GM19395 (cell line): ENCODE results near the gene ABCB6.
"Not testable (repeated sequence)": the region's sequence is repeated elsewhere in the genome, so short reads cannot be mapped to it uniquely, and the experiment has no call there.

ENCODE experiments used
- ATAC-seq: cut with Tn5 transposase; IDR thresholded peaks from one replicate; pipeline ENCODE4 v1.9.1; 2021; ENCODE audit warnings: mild to moderate bottlenecking, moderate library complexity; ENCODE audit not compliant: unreplicated experiment

The ABCB6 gene

DNA sequence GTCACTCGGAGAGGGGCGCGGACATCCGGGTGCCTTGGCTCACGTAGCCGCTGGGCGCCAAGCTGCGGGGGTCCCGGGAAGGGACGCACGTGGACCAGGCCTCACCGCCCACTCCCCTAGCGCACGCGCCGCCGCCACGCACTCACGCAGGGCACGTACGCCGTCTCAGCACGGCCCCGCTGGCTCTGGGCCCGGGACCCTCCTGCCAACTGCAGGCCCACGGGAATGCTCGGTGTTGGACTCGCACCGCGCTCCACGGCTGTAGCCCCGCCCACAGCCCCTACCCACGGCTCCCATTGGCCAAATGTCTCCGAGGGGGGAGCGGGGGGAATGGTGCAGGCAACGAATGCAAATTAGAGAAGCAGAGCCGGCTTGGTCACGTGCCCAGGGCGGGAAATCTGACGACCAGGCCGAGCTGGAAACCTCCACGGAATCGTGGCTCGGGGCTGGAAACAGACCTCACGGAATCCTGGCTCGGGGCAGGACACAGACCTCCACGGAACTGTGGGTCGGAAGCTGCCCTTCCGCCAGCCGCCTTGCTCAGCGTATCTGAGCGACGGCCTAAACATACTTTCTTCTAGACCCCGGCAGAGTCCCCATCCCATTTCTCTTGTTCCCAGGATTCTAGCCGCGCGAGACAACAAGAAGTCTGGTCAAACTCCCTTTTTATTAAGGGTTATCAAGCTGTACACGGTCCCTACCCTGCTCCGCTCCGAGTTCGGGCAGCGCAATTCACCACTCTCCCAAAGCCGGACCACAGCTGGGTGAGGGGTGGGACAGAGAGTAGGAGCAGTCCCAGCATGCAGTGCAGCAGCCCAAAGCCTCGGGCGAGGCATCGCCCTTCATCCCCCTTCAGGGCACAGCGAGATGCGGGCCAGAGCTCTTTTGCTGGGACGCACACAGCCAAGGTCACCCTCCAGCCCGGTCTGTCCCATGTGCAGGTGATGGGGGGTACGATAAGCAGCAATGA, at the start of gene ABCB6:
TSS of gene ABCB6 (minus strand) at position 227 of the 970 bp plus-strand sequence. CDS start 285 bp downstream, outside the sequence.
- peak; percentile 73 for ATAC-seq

DNA sequence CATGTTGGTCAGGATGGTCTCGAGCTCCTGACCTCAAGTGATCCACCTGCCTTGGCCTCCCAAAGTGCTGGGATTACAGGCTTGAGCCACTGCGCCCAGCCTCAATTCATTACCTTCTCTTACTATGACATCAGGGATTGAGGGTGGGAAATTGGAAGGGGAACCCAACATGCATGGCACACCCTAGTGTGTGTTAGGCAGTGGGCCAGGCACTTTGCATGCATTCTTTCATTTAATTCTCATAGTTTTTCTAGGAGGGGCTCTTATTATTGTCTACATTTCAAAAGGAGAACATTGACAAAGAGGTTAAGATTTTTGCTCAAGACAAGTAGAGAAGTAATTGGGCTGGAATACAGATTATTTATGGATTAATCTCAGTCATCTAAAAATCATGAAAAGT, 49.5 kb upstream of the ABCB6 start:
- no peak for ATAC-seq

GRCh38 chr2:219266886-219267285, 48.1 kb upstream of the ABCB6 start:
- ATAC-seq, result no peak

DNA sequence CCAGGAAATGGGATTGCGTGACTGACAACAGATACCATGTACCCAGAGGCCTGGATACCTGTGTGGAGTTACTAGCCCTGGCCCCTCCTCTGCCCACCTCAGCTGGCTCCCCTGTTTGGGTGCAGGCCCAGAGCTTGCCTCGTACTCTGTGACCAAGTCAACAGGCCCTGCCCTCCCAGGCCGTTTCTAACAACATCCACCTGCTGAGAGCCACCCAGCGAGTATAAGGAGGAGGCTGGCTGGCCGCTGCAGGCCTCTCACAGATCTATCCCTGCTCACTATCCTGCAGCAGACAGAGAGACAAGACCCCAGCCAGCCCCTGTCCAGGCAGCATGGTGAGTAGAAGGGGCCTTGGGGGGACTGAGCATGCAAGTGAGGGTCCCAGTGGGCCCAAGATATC, 47.5 kb upstream of the ABCB6 start:
- ATAC-seq, result no peak

- no peak for ATAC-seq
These were observed 42.5 kb upstream of the ABCB6 start for GRCh38 chr2:219261024-219261855.

GRCh38 chr2:219258942-219259341, 40.2 kb upstream of the ABCB6 start:
- not testable (repeated sequence) for ATAC-seq

DNA sequence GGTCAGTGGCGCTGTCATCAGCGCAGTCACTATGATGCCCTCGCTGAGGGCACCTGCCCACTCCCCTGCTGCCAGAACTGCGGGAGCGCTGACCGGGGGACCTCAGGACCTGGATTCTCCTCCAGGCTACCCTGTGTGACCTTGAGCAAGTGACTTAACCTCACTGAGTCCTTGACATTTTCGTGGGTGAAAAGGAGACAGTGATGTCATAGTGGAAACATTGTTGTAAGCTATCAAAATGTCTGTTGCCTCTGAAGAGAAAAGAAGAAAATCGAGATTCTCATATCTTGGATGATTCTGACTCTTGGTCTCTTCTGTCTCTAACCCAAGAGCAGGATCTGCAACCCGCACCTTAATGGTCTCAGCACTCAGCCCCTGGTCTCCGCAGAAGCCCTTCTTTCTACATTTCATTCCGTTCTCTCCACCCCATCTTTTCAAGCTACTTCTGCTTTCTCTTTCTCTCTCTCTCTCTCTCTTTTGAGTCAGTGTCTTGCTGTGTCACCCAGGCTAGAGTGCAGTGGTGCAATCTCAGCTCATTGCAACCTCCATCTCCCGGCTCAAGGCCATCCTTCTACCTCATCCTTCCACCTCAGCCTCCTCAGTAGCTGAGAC, 35.9 kb upstream of the ABCB6 start:
- ATAC-seq, result peak; percentile 35

GRCh38 chr2:219253753-219254589, 35.2 kb upstream of the ABCB6 start, which contains the start of gene TUBA4A:
TSS of gene TUBA4A (minus strand) at chr2:219253918. CDS start at chr2:219253858, 60 bp downstream.
- peak; percentile 50 for ATAC-seq

GRCh38 chr2:219252900-219253752, 34.4 kb upstream of the ABCB6 start, which contains the start of gene TUBA4B:
TSS of gene TUBA4B (plus strand) at chr2:219253243. CDS start at chr2:219253408, 165 bp downstream.
- ATAC-seq, result peak; percentile 23

DNA sequence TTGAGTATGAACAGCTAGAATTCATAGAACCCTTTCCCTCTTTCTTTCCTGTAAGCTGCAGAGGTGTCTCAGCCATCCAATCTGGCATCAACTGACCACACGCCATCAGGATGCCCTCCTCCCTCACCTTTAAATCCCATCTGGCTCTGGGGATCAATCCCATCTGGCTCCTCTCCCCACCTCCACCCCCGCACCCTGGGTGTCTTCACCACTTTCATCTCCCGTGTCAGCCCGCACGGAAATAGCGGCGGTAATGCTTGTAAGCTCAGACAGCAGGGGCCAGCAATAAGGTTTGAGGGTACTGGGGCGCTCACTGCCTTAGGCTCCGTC, 33.8 kb upstream of the ABCB6 start:
- no peak for ATAC-seq

- no peak for ATAC-seq
These were observed 33.3 kb upstream of the ABCB6 start for GRCh38 chr2:219252084-219252483.

DNA sequence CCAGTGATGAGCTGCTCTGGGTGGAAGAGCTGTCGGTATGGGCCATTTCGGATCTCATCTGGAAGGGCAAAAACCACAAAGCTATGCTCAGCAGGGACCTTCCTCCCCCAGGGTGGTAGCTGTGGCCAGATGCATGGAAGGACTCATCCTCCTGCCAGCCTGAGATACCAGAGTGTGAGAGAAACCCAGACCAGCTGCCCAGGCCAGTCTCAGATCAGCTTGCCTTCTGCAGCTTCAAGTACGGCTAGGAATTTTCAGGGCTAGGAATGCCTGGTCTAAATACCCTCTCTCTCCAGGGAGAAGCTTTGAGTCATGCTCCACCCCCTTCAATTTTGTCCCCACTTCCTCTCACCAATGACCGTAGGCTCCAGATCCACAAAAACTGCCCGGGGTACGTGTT, 32.9 kb upstream of the ABCB6 start:
- no peak for ATAC-seq

DNA sequence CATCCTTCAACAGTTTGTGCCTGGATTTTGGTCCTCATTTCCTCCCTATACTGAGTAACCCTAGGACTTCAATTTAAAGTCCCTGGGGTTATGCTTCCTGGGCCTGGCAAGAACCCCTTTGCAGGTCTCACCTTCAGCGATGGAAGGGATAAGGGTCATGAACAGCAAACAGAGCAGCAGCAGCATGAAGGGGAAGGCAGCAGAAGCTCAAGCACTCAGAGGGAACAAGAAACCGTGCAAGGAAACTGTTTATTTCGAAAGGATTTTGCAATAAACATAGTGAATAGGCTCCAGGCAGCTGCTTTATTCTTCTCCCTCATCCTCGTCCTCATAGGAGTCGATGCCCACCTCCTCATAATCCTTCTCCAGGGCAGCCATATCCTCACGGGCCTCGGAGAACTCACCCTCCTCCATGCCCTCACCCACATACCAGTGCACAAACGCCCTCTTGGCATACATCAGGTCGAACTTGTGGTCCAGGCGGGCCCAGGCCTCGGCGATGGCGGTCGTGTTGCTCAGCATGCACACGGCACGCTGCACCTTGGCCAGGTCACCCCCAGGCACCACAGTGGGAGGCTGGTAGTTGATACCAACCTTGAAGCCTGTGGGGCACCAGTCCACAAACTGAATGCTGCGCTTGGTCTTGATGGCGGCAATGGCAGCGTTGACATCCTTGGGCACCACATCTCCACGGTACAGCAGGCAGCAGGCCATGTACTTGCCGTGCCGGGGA, 31.5 kb upstream of the ABCB6 start:
- ATAC-seq, result no peak

- ATAC-seq, result peak; percentile 52
These were observed 30.6 kb upstream of the ABCB6 start for GRCh38 chr2:219249203-219249980.

DNA sequence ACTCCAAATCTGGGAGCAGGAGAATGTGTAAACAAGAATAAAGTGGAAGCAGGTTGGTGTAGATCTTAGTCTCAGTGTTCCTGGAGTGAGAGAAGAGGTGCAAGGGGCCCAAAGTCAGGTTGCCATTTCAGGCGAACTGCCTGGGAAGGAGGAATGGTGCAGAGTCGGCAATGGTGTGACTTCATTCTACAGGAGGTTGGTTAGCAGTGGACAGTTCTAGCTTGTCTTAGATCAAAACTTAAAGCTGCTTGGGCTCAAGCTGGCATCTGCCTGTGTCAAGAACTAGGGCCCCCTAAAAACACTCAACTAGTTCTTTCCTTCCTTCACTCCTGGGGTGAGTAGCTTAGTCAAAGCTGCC, 30.1 kb upstream of the ABCB6 start:
- no peak for ATAC-seq

- ATAC-seq, result no peak
These were observed 29.2 kb upstream of the ABCB6 start for GRCh38 chr2:219247678-219248642.

- no peak for ATAC-seq
These were observed 27.8 kb upstream of the ABCB6 start for GRCh38 chr2:219246559-219246958.
